ENCODE measurements around the gene EPN2.

The EPN2 gene

DNA sequence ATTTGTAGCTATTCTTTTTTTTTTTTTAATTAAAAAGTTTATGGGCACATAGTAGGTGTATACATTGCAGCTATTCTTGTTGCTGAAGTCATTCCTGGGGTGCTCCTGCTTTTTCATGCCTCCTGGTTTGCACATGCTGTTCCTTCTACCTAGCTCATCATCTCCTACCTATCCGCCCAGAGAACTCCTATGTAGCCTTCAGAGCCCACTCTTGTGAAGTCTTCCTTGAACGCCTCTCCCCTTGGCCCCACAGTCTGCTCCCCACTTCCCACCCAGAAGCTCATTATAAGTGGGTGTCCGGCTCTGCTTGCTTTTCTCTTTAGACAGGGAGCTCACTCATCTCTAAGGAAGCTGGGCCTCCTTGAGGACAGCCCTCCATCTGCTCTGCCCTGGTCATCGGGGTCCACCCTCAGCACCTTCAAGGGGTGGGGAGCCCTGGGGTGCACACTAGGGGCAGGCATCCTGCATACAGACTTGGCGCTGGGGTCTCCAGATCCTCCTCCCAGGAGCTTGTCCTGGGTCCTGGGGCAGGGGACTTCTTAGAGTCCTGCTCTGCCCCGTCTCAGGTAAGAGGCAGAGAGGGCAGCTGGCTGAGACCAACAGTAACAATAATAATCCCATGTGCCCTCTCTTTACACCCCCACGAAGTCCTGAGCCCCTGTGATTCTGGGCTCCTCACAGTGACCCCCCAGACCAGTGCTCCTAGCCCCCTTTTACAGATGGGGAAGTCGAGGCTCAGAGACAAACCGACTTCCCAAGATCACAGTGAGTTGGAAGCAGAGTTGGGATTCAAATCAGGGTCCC is 128.9 kb downstream of the EPN2 start:
- DNase-seq (ENCODE audit: low read depth in 2 of 2), result no peak

GRCh38 chr17:19366637-19366972 is 129.4 kb downstream of the EPN2 start:
- DNase-seq (ENCODE audit: low read depth in 2 of 2), result no peak

DNA sequence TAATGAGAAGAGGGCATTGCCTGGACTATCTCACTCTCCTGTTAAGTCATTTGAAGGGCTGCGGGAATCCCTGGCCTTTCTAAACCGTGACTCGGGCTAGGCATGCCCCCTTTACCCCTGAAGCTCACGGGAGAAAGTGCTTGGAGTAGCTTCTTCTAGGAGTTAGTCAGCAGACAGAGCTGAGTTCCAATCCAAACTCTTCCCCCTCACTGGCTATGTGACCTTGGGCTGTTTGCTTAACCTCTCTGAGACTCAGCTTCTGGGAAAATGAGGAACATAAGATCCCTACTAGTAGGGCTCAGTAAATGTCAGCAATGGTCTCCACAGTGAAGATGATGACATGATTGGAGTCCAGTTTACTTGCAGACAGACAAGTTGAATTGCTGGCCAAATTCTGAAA is 131.1 kb downstream of the EPN2 start:
- DNase-seq (ENCODE audit: low read depth in 2 of 2), result no peak

DNA sequence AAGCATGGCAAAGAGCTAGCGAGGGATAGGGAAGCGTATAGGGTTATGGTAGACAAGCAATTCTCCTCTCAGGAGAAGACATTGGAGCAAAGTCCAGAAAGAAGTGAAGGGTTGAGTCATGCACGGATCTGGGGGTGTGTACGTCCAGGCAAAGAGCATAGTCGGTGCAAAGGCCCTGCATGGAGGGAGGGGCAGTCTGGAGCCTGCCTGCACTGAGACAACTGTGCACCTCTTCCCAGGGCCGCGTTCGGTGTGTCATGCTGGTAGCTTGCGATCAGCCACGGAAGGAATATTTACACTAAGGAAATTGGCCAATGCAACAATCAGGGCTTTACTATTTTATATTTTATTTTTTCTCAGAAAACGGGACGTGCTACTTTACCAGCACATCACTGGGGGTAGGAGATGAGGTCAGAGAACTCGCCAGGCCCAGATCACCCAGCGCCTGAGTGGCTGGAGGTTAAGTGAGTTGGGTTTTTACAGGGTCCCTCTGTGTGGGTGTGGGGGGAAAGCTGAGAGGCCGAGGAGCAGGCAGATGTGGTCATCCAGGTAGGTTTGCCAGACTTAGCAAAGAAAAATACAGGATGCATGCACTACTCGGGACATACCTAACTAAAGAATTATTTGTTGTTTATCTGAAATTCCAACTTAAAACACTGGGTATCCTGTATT is 132.1 kb downstream of the EPN2 start:
- no peak for DNase-seq (ENCODE audit: low read depth in 2 of 2)

GRCh38 chr17:19369846-19370492 is 132.8 kb downstream of the EPN2 start:
- no peak for DNase-seq (ENCODE audit: low read depth in 2 of 2)

DNA sequence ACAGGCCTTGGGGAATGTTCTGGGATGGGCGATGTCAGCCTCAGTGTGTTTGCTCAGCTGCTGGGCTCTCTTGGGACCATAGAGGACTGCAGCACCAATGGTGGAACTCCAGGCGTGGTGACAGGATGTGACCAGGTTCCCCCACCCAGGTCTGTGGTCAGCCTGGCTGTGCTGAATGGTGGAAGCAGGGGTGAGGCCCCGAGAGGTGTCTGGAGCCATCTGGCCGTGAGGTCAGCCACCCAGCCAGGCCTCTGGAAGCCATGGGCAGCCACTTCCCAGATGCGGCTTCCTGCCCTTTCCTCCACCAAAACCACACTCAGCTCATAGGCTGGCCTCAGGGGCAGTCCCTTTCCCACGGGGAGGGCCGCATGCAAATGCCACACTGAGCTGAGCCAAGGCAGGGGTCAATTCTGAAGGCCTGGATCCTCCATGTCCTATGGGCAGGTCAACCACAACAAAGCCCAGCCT is 133.4 kb downstream of the EPN2 start:
- DNase-seq (ENCODE audit: low read depth in 2 of 2), result no peak

DNA sequence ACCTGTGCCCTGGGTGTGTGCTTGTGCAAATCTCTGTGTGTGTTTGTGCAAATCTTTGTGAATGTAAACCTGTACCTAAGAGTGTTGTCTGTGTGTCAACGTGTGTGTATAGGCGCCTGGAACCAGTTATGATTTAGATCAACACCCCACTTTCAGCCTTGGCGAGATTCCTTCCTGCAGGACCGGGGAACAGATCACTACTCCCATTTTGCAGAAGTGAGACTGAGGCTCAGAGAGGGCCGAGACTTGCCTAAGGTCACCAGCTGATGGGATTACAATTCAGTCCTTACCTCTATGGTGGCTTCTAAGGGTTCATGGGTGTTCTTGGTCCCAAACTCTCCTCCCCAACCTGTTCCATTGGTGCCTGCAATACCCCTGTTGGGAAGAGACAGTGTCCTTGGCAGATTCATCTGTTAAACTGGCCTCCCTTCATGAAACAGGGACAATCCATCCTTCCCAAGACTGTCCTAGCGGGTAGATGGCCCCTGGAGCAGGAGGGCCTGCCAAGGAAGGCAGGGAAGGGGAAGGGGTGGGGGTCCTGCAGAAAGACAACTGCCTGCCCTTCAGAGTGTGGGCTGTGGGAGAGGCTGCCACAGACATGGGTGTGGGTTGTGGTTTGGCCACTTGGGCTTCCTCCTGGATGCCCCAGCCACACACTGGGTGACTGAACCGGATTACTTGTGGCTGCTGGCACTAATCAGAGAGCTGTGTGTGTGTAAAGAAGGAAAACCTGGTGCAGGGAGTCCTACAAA is 134.3 kb downstream of the EPN2 start:
- DNase-seq (ENCODE audit: low read depth in 2 of 2), result no peak

GRCh38 chr17:19372011-19372370 is 134.8 kb downstream of the EPN2 start:
- DNase-seq (ENCODE audit: low read depth in 2 of 2), result no peak

- no peak for DNase-seq (ENCODE audit: low read depth in 2 of 2)
These were observed 135.3 kb downstream of the EPN2 start for GRCh38 chr17:19372439-19372838.

GRCh38 chr17:19372866-19373504 is 135.8 kb downstream of the EPN2 start:
- no peak for DNase-seq (ENCODE audit: low read depth in 2 of 2)

- no peak for DNase-seq (ENCODE audit: low read depth in 2 of 2)
These were observed 137.0 kb downstream of the EPN2 start for GRCh38 chr17:19374136-19374535.

GRCh38 chr17:19375732-19376131 is 138.6 kb downstream of the EPN2 start:
- DNase-seq (ENCODE audit: low read depth in 2 of 2), result no peak

DNA sequence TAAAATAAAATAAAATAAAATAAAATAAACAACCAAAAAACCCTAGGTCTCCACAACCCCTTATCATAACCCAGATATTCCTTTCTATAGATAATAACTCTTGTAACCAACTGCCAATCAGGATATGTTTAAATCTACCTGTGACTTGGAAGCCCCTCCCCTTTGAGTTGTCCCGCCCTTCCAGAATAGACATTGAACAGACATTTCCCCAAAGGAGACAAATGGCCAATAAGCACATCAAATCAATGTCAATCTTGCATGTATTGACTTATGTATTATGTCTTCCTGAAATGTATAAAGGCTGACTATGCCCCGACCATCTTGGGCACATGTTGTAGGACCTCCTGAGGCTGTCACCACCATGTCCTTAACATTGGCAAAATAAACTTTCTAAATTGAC is 139.6 kb downstream of the EPN2 start:
- no peak for DNase-seq (ENCODE audit: low read depth in 2 of 2)

- DNase-seq (ENCODE audit: low read depth in 2 of 2), result peak; percentile 98
These were observed 140.6 kb downstream of the EPN2 start for GRCh38 chr17:19377602-19378415.

DNA sequence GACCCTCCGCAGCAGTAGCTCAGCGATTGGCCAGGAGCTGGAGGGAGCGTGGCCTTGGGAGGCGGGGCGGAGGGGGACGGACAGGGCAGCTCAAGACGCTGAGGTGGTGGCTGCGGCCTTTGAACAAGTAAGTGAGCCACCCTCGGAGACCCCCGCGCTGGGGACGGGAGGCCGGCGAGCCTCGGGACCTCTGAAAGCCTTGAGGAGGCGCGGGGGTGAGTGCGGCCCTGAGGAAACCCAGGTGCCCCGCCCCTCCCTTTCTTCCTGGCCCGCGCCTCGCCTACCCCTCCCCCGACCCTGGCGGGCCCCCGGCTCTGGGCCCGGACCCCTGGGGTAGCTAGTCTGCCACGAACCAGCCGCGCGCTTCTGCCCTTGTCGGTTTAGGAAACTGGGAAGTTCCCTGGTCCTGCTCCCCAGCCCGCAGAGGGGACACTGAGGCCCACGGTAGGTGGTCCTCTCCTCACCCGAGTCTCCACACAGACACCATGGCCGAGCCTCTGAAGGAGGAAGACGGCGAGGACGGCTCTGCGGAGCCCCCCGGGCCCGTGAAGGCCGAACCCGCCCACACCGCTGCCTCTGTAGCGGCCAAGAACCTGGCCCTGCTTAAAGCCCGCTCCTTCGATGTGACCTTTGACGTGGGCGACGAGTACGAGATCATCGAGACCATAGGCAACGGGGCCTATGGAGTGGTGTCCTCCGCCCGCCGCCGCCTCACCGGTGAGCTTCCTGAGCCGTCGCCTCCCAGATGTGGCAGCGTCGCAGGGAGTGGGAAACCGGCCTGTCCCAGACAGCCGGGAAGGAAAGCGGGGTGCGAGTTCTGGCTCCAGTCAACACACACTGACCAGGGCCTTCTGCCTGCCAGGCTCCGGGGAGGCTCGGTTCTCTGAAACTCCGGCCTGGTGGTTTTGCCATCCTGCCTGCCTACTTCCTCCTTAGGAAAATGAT is 141.5 kb downstream of the EPN2 start, which contains the start of gene MAPK7:
Gene MAPK7 (plus strand): TSS at position 83 of the 945 bp plus-strand sequence. CDS start 403 bp downstream, at position 486.
- DNase-seq (ENCODE audit: low read depth in 2 of 2), result no peak

DNA sequence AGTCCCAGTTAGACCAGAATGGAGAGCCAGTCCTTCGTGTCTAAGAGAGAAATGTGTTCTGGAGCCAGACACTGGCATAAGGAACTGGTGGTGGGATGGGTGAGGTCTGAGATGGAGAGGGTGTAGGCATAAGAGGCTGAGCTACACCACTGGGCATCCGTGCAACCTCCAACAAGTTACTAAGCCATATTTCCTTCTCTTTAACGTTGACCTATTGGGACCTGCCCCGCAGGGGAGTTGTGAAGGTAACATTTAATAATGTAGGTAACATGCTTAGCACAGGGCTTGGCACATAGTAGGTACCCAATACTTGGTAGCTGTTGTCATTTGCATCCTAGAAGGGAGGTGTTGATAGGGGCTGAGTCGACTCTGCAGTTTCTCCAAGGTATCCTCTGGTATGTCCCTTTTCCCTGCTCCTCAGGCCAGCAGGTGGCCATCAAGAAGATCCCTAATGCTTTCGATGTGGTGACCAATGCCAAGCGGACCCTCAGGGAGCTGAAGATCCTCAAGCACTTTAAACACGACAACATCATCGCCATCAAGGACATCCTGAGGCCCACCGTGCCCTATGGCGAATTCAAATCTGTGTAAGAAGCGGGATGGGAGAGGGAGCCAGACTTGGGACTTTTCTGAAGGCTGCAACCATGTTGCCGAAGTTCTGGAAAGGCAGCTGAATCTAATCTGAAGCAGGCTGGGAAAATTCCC is 142.3 kb downstream of the EPN2 start:
- no peak for DNase-seq (ENCODE audit: low read depth in 2 of 2)

DNA sequence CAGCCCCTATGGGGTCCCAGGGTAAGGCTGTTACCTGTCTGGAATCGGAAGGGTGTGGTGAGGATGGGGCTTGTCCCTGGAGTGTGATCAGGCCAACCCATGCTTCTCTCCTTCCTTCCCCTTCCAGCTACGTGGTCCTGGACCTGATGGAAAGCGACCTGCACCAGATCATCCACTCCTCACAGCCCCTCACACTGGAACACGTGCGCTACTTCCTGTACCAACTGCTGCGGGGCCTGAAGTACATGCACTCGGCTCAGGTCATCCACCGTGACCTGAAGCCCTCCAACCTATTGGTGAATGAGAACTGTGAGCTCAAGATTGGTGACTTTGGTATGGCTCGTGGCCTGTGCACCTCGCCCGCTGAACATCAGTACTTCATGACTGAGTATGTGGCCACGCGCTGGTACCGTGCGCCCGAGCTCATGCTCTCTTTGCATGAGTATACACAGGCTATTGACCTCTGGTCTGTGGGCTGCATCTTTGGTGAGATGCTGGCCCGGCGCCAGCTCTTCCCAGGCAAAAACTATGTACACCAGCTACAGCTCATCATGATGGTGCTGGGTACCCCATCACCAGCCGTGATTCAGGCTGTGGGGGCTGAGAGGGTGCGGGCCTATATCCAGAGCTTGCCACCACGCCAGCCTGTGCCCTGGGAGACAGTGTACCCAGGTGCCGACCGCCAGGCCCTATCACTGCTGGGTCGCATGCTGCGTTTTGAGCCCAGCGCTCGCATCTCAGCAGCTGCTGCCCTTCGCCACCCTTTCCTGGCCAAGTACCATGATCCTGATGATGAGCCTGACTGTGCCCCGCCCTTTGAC is 143.5 kb downstream of the EPN2 start:
- DNase-seq (ENCODE audit: low read depth in 2 of 2), result no peak

- DNase-seq (ENCODE audit: low read depth in 2 of 2), result no peak
These were observed 144.2 kb downstream of the EPN2 start for GRCh38 chr17:19381361-19381740.

All from fibroblast of skin of left quadriceps (primary cell).